ENCODE data around the gene PTPRN2. TPM values are rescaled to one million over a fixed set of nuclear protein-coding genes. Genes with fewer than 3 reads are reported as not detected.

PTPRN2 gene
- total and polyA plus RNA-seq, 2 donors (not counting 1 experiment from before 2014, with no cell fraction given), result 0.54 to 1.2 TPM

DNA sequence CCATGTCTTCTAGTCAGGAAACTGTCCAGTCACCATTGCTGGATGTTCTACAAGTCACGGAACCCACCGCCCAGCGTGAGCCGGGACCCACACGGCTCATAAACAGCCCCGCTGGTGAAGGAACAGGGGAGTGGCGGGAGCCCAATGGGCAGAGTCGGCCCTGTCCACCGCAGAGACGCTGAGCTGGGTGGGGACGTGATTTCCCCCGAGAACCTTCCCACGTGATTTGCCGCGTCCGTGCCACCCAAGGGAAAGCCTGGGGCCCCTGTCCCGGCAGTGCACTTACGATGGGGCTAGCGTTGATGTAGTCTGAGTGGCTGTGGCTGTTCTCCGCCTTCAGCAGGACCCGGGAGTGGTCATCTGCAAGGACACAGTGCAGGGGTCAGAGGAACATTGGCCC is 983.9 kb downstream of the PTPRN2 start:
- no peak for TF ChIP-seq EZH2 (IDR thresholded peaks at IDR 0.05; ENCODE audit: low read length, missing control alignments)
- TF ChIP-seq, protein P1, sequence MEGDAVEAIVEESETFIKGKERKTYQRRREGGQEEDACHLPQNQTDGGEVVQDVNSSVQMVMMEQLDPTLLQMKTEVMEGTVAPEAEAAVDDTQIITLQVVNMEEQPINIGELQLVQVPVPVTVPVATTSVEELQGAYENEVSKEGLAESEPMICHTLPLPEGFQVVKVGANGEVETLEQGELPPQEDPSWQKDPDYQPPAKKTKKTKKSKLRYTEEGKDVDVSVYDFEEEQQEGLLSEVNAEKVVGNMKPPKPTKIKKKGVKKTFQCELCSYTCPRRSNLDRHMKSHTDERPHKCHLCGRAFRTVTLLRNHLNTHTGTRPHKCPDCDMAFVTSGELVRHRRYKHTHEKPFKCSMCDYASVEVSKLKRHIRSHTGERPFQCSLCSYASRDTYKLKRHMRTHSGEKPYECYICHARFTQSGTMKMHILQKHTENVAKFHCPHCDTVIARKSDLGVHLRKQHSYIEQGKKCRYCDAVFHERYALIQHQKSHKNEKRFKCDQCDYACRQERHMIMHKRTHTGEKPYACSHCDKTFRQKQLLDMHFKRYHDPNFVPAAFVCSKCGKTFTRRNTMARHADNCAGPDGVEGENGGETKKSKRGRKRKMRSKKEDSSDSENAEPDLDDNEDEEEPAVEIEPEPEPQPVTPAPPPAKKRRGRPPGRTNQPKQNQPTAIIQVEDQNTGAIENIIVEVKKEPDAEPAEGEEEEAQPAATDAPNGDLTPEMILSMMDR (conservative IDR thresholded peaks at IDR 0.05 in 1 of 2, IDR thresholded peaks at IDR 0.05 in 1 of 2; ENCODE audit: low read depth in 1 of 2, low read length in 2 of 2), result no peak
- no peaks in the 10 kb centered on the region for H3K4me1 ChIP-seq (ENCODE audit: control insufficient read depth, extremely low read depth, insufficient read depth, low read length)

DNA sequence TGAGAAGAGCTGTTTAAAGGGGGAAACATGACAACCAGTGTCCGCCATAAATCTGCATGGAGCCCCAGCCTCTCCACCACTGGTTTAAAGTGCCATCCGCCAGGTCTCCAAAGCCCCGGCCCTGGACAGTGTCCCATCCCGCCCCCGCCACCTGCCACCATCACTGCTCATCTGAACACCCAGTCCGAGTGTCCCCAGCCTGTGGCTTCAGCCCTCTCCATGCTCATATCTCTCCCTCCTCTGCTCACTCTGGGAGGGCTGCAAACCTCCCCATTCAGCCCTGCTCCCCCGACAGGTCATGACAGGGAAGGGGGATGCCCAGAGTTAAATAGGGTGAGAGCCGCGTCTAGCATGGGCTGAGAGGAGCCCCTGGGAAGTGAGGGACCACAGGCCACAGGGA is 984.6 kb downstream of the PTPRN2 start:
- H3K79me2 ChIP-seq (ENCODE audit: control insufficient read depth, insufficient read depth, low read length), result no peaks in the 10 kb centered on the region
- H3K4me1 ChIP-seq (ENCODE audit: control insufficient read depth, extremely low read depth, insufficient read depth, low read length), result no peaks in the 10 kb centered on the region
- no peak for DNase-seq (ENCODE audit: low read depth in 2 of 2)
- no peak overlapping the region for H3K27ac ChIP-seq (ENCODE audit: insufficient read depth, low read length)
- no peaks in the 10 kb centered on the region for H3K27me3 ChIP-seq (ENCODE audit: control insufficient read depth, insufficient read depth, low read length)
- H3K4me2 ChIP-seq (ENCODE audit: extremely low read depth, insufficient read depth, low read length), result no peak overlapping the region
- no peaks in the 10 kb centered on the region for H3K9me3 ChIP-seq (ENCODE audit: control insufficient read depth, insufficient read depth, low read depth, low read length)
- H3K9ac ChIP-seq (ENCODE audit: insufficient read depth, low read length), result no peak overlapping the region
- no peak overlapping the region for H2AFZ ChIP-seq (ENCODE audit: low read length)
- H3K4me3 ChIP-seq (replicated peaks in 1 of 4; ENCODE audit: control extremely low read depth in 1 of 4, insufficient read depth in 1 of 4, low read depth in 3 of 4, low read length in 4 of 4), result no peak overlapping the region
- H4K20me1 ChIP-seq (ENCODE audit: control insufficient read depth, extremely low read depth, insufficient read depth, low read length), result no peaks in the 10 kb centered on the region
- H3K36me3 ChIP-seq (ENCODE audit: control insufficient read depth, insufficient read depth, low read length), result no peaks in the 10 kb centered on the region
- TF ChIP-seq EZH2 (IDR thresholded peaks at IDR 0.05; ENCODE audit: low read length, missing control alignments), result no peak
- TF ChIP-seq, protein P1 (conservative IDR thresholded peaks at IDR 0.05 in 1 of 2, IDR thresholded peaks at IDR 0.05 in 1 of 2; ENCODE audit: low read depth in 1 of 2, low read length in 2 of 2), result no peak

More for the DNA sequence above, 983.9 kb downstream of the PTPRN2 start:
- Histone ChIP-seq H3K4me2 (ENCODE audit: extremely low read depth, insufficient read depth, low read length) (no peak overlapping the region), H3K9ac (ENCODE audit: insufficient read depth, low read length) (no peak overlapping the region), H3K4me3 (replicated peaks in 1 of 4; ENCODE audit: control extremely low read depth in 1 of 4, insufficient read depth in 1 of 4, low read depth in 3 of 4, low read length in 4 of 4) (no peak overlapping the region), H2AFZ (ENCODE audit: low read length) (no peak overlapping the region), H3K79me2 (ENCODE audit: control insufficient read depth, insufficient read depth, low read length) (no peaks in the 10 kb centered on the region), H4K20me1 (ENCODE audit: control insufficient read depth, extremely low read depth, insufficient read depth, low read length) (no peaks in the 10 kb centered on the region), H3K36me3 (ENCODE audit: control insufficient read depth, insufficient read depth, low read length) (no peaks in the 10 kb centered on the region), H3K27ac (ENCODE audit: insufficient read depth, low read length) (no peak overlapping the region), H3K27me3 (ENCODE audit: control insufficient read depth, insufficient read depth, low read length) (no peaks in the 10 kb centered on the region), H3K9me3 (ENCODE audit: control insufficient read depth, insufficient read depth, low read depth, low read length) (no peaks in the 10 kb centered on the region)
- no peak for DNase-seq (ENCODE audit: low read depth in 2 of 2)

DNA sequence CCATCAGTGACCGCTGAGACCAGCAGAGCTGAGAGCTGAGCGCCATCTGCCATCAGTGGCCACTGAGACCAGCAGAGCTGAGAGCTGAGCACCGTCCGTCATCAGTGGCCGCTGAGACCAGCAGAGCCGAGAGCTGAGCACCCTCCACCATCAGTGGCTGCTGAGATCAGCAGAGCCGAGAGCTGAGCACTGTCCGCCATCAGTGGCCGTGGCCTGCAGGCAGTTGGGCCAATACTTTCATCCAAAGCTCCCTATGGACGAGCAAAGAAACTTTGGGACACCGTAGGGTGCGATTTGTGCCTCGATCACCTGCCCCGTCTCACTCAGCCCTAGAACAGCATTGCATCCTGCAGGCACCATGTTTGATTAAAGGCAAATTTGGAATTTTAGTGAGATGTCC is 985.0 kb downstream of the PTPRN2 start:
- no peak for DNase-seq (ENCODE audit: low read depth in 2 of 2)
- Histone ChIP-seq H2AFZ (ENCODE audit: low read length) (no peak overlapping the region), H4K20me1 (ENCODE audit: control insufficient read depth, extremely low read depth, insufficient read depth, low read length) (no peaks in the 10 kb centered on the region), H3K9ac (ENCODE audit: insufficient read depth, low read length) (no peak overlapping the region), H3K27ac (ENCODE audit: insufficient read depth, low read length) (no peak overlapping the region), H3K27me3 (ENCODE audit: control insufficient read depth, insufficient read depth, low read length) (no peaks in the 10 kb centered on the region), H3K9me3 (ENCODE audit: control insufficient read depth, insufficient read depth, low read depth, low read length) (no peaks in the 10 kb centered on the region), H3K79me2 (ENCODE audit: control insufficient read depth, insufficient read depth, low read length) (no peaks in the 10 kb centered on the region), H3K36me3 (ENCODE audit: control insufficient read depth, insufficient read depth, low read length) (no peaks in the 10 kb centered on the region), H3K4me3 (replicated peaks in 1 of 4; ENCODE audit: control extremely low read depth in 1 of 4, insufficient read depth in 1 of 4, low read depth in 3 of 4, low read length in 4 of 4) (no peak overlapping the region), H3K4me1 (ENCODE audit: control insufficient read depth, extremely low read depth, insufficient read depth, low read length) (no peaks in the 10 kb centered on the region), H3K4me2 (ENCODE audit: extremely low read depth, insufficient read depth, low read length) (no peak overlapping the region)
- no peak for TF ChIP-seq EZH2 (IDR thresholded peaks at IDR 0.05; ENCODE audit: low read length, missing control alignments)
- TF ChIP-seq, protein P1 (conservative IDR thresholded peaks at IDR 0.05 in 1 of 2, IDR thresholded peaks at IDR 0.05 in 1 of 2; ENCODE audit: low read depth in 1 of 2, low read length in 2 of 2), result no peak

All from fibroblast of lung (primary cell).